HK-2 (cell line): ENCODE results near the gene TTC33.

Source experiments
- DNase-seq: peaks from one replicate; pipeline ENCODE4 v3.0.0-alpha.2; 2018; ENCODE audit not compliant: unreplicated experiment

TTC33 gene

DNA sequence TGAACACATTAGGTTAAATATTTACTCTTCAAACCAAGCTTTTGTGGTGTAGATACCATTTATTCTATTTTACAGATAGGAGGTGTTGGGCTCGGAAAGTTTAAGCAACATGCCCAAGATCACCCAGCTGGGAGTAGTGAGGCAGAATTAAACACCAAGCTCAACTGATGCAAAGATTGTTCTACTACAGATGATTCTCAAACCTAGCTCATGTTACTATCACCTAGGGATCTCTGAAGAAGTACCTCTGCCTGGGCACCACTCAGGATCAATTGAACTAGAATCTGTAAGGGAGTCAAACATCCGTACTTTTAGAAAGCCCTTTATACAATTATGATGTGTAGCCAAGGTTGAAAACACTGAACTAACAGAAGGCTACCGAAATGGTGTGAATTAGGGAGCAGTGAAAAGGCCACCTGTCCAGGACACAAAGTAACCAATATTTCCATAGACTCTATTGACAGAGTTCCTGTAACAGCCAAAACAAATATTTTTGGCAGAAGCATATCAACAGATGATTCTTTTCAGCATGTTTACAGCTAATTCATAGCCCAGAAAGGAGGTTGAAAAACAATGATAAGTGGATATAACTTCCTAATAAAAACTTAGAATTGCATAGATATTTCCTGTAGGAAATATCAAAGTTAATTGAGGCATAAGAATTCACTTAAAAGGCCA, 234.5 kb downstream of the TTC33 start:
- no peak for DNase-seq

- DNase-seq, result no peak
Measured at GRCh38 chr5:40518485-40518917, 237.3 kb downstream of the TTC33 start.

DNA sequence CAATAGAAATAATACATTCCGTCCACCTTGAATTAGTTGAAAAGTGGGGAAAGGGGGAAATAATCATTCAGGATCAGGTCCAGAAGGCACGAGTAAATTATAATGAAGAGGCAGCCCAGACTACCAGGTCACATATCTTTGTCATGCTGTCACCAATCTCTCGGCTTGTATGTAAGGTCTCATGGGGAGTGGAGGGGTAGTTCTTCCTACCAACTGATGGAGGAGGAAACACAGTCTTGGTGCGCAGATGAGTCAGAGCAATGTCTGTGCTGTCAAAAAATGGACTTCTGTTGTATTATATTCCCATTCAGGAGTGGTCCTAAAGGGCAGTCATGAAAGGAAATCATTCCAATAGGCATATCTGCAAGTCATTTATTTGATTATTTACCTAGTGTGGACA, 240.3 kb downstream of the TTC33 start:
- no peak for DNase-seq

- DNase-seq, result no peak
Measured at GRCh38 chr5:40514976-40515375, 240.8 kb downstream of the TTC33 start.

DNA sequence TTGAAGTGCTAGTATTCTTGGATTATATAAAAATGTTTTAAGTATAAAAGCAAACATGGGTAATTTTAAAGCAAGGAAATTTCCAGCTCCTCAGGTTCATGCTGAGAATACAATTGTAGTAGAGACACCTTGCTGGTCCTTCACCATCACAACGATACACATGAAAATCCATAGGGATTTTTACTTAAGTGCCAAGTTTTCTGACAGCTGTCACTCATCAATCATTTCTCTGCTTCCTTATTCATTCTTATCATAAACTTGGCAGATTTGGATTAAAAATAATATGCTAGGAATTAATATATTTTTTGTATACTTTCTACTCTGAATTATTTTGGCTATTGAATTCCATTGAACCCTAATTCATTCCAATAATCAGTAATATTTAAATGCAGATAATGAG, 244.0 kb downstream of the TTC33 start:
- no peak for DNase-seq

- no peak for DNase-seq
Measured at GRCh38 chr5:40507095-40507494, 248.7 kb downstream of the TTC33 start.

DNA sequence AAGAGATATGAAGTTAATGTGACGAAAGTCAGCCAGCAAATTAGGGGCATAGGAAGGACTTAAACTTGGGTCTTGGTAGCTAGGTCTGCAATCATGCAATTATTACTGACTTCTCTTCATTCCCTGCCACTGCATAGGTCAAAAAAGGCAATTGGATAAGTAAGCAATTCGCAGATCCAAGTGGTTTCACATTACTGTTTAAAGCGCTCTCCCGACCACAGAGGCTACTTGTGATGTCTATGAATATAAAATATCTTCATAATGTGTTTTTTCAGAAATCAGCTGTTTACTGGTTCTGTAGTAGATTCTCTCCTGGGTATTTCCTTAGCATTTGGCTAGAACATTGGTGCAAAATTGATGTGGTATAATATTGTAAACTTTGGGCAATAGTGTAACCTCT, 250.7 kb downstream of the TTC33 start:
- no peak for DNase-seq

DNA sequence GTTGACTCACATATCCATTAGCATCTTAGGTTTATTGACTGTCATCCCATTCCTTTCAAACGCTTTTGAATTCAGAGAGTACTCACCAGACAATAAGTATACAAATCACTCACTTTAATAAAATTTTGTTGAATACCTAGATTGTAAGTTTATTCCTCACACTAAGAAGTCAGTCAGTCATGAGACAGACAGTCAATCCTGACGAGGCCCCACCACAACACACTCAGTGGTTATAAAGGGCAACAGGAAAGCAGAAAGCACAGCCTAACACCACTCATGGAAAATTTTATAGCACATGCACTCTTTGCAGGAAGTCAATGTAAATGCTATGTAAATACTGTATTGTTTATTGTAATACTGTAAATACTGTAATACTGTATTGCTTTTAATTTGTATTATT, 252.3 kb downstream of the TTC33 start:
- DNase-seq, result no peak

GRCh38 chr5:40502736-40503135, 253.0 kb downstream of the TTC33 start:
- no peak for DNase-seq

DNA sequence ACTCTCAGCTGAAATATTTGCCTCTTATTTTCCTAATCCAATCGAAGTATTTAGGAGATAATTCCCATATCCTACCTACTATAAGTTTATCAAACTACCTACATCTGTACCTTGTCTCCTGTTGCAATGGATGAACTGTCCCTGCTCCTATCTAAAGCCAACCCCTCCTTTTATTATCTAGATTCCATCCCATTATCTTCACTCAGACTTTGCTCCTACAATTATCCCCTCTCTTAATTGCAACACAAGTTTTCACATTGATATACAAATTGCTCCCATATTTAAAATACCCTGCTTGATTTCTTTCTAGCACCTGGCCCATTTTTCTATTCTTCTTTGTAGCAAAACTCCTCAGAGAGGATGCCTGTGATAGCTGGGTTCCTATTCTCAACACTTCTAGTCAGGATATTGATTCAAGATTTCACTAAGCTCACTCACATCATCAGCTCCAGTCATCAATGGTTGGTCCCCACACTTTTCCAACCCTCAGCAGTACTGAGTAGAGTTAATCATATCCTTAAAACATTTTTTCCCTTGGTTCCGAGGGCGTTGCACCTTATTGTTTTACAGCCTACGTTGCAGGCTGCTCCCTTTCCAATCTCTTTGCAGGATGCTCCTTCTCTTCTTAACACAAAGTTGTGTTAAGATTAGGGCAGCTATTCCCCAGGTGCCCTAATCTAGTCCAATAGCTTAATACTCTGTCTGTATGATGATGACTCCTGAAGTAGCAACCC, 253.9 kb downstream of the TTC33 start:
- no peak for DNase-seq

DNA sequence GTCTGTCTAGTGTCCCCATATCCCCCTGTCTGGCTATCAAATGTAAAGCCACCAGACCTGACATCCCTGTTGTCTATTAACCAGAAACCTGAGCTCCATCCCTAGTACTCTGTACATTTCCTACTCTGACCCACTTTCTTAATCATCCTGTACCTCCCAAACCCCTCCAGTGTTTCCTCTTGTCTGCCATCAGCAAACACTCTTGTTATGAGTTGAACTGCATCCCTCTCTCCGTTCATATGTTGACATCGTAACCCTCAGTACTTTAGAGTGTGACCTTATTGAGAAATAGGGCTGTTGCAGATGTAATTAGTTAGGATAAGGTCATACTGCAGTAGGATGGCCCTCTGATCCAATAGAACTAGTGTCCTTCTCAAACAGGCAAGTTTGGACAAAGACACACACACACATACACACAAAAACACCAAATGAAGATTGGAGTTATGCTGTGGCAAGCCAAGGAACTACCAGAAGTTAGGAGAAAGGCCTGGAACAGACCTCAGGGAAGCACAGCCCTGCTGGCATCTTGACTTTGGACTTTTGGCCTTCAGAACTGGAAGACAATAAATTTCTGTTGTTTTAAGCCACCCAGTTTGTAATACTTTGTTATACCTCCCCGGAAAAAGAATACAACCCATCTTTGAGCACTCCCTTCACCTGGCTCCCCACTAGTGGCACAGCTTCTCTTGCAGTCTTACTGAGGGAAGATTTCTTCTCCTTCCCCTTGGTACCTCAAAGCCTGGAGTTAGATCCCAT, 256.1 kb downstream of the TTC33 start:
- no peak for DNase-seq

GRCh38 chr5:40499007-40499406, 256.8 kb downstream of the TTC33 start:
- DNase-seq, result no peak

GRCh38 chr5:40497573-40497972, 258.2 kb downstream of the TTC33 start:
- DNase-seq, result no peak

GRCh38 chr5:40495237-40495635, 260.5 kb downstream of the TTC33 start:
- DNase-seq, result no peak

DNA sequence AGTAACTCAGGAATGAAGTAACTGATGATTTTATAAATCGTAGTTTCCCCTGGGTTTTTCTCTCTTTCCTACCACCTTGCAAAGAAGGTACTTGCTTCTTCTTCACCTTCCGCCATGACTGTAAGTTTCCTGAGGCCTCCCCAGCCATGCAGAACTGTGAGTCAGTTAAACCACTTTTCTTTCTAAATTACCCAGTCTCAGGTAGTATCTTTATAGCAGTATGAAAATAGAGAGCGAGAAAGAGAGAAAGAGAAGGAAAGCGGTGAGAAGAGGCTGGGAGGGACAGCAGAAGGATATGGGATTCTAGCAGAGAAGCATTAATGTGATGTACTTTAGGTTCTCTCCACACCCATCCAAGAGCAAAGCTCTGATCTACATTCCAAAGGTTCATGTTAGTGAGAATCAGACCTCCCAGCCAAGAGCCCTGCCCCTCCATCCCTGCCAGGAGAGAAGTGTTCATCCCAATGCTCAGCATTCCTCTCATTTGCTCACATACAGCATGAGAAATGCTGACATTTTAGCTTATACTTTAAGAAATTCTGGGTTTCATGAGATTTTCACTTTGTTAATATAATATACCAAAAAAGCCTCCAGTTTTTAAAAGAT, 261.0 kb downstream of the TTC33 start:
- no peak for DNase-seq

GRCh38 chr5:40492056-40492455, 263.7 kb downstream of the TTC33 start:
- DNase-seq, result no peak

DNA sequence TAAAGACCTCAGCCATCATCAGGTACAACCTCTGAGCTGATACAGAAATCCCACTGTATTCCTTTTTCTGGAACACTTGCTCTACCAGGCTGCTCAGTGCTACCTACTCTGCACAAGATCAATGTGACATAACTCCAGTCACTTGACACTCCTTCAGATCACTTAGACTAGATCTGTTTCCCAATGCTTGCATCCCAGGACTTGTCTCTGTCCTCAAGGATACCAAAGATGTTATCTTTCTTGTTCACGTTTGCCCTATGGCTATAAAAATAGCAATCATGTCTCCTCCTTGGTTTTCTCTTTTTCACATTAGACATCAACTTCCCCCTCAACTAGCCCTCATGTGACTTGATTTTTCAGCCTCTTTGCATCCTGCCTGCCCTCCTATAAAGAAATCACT, 264.1 kb downstream of the TTC33 start:
- DNase-seq, result no peak

GRCh38 chr5:40490464-40491111, 265.2 kb downstream of the TTC33 start:
- DNase-seq, result no peak

- no peak for DNase-seq
Measured at GRCh38 chr5:40489421-40489820, 266.3 kb downstream of the TTC33 start.

DNA sequence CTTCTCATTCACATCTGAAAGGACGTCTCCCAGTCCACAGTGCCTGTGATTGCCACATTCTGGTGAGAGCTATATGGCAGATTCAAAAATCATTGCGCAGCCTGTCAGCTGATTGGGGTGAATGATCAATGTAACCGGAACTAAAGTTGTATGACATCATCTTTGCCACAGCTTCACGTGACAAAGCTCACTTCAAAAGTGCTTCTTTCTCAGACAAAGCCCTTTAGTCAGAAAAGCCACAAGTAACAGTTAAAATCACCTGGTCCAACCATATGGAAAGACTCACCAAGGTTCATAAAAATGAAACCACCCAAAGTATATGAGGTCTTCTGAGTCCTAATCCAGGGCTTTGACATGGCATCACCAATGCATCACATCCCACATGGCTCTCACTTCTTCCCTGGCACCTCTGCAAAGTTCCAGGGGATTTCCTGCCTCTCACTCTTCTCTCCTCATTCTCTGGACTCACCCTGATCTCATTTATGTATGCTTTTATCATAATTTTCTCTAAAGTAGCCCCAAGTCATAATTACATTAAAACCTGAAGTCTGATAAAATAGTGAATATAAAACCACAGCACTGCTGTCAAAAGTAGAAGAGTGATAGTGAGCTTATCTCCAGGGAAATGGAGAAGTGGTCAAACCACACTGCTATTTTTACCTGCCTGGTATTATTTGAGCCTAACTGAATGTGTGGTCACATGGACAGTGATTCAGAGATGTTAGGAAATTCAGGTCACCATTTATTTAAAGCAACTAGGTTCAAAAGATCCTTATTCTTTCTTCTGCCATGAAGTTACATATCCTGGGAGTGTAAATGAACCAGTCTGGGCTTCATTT, 269.1 kb downstream of the TTC33 start:
- no peak for DNase-seq
